ENCODE results near the gene PTGS1. TPM values are rescaled to one million over a fixed set of nuclear protein-coding genes. Genes with fewer than 3 reads are reported as not detected.

PTGS1 gene
- total RNA-seq, 1 donor from 2014 or later, result 2.6 TPM

DNA sequence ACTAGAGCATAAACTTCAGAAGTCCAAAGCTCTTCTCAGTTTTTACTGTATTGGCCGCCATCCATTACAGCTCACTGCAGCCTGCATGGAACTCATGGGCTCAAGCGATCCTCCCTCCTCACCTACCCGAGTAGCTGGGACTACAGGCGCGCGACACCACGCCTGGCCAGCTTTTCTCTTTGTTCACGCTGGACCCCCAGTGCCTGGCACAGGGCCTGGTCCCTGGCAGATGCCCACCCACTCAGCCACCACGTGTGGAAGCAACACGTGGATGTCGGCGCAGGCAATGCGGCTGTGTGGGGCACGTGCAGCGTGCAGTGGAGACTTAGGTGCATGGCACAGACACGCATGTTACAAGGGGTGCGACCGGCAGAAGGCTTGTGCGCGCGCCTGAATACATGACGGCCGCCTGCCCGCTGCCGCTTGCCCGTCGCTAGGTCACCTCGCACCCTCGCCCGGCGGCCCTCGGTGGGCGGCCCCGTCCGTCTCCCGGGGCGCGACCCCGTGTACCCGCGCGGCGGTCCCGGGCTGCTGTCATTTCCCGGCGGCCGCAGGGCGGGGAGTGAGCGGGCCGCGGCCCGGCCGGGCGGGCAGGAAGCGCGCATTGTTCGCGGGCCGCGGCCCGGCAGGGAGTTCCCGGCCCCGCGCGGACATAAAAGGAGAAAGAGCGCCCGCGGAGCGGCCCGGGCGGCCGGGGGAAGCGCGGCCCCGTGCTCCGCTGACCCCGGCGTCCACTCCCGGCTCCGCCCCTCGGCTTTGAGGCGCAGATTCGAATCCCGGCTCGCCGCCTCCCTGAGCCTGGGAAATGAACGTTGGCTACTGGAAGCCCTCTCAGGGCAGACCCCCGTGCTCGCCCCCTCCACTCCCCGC, 24.1 kb upstream of the PTGS1 start:
- H3K9ac ChIP-seq (ENCODE audit: low read depth in 1 of 3, low read length in 3 of 3), result peak overlapping the region; percentile 62 to 80 (median 63)
- peak overlapping the region; percentile 62 to 71 (median 65) for H3K4me3 ChIP-seq (ENCODE audit: low read length in 3 of 3)
- peaks cover 0 to 13% (median 5%) of the 10 kb centered on the region in 3 donors for H3K27me3 ChIP-seq (ENCODE audit: control insufficient read depth in 3 of 3, insufficient read depth in 3 of 3, low read length in 3 of 3)
- H3K4me1 ChIP-seq (ENCODE audit: control insufficient read depth in 3 of 3, insufficient read depth in 3 of 3, low read length in 3 of 3), result peaks cover 10 to 14% (median 11%) of the 10 kb centered on the region in 3 donors
- H3K36me3 ChIP-seq (ENCODE audit: control insufficient read depth in 3 of 3, insufficient read depth in 3 of 3, low read length in 3 of 3), result no peaks in the 10 kb centered on the region
- H3K27ac ChIP-seq (ENCODE audit: low read depth, low read length), result peak overlapping the region; percentile 58
- no peaks in the 10 kb centered on the region for H3K9me3 ChIP-seq (ENCODE audit: control insufficient read depth in 3 of 3, low read length in 3 of 3)

DNA sequence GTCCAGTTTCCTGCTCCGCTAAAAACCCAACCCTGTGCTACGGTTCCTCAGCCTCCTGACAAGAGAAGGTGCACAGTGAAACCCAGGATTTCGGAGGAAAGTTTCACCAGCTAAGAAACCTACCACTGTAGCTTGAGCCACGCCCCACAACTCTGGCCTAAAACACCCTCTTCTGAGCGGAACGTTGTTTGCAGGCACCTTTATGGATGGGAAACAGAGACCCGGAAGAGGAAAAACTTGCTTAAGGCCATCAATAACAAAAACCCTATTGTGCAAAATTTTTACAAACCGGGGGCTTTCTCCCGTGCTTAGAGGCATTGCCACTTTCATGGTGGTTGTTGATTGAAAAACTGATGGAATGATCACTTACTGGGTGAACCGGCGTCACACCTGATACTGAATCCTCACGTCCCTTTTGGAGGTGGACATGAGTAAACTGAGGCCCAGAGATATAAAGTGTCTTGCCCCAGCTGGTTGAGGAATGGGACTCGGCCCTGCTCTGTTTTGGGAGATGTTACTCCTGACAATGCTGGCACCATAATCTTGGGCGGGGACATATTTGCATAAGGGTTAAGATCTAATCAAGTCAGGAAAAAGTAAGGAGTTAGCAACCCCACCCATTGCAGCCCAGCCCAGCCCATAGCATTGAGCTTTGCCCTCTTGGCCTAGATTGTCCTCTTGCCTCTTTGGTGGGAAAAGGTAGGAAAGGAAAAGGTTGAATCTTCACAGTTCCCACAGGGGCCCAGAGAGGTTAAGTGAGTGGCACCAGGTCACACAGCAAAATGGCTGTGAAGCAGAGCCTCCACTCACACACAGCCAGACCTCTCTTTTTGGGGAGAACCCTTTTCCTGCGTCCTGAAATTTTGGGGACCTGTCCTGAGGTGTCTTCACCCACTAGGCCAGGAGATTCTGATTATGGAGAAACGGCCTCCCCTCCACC, 23.2 kb upstream of the PTGS1 start:
- H3K9me3 ChIP-seq (ENCODE audit: control insufficient read depth in 3 of 3, low read length in 3 of 3), result no peaks in the 10 kb centered on the region
- peaks cover 0 to 13% (median 5%) of the 10 kb centered on the region in 3 donors for H3K27me3 ChIP-seq (ENCODE audit: control insufficient read depth in 3 of 3, insufficient read depth in 3 of 3, low read length in 3 of 3)
- H3K9ac ChIP-seq (ENCODE audit: low read depth in 1 of 3, low read length in 3 of 3), result peak overlapping the region; percentile 62 to 80 (median 63)
- peaks cover 10 to 14% (median 11%) of the 10 kb centered on the region in 3 donors for H3K4me1 ChIP-seq (ENCODE audit: control insufficient read depth in 3 of 3, insufficient read depth in 3 of 3, low read length in 3 of 3)
- peak overlapping the region; percentile 34 for H3K27ac ChIP-seq (ENCODE audit: low read depth, low read length)
- no peaks in the 10 kb centered on the region for H3K36me3 ChIP-seq (ENCODE audit: control insufficient read depth in 3 of 3, insufficient read depth in 3 of 3, low read length in 3 of 3)
- H3K4me3 ChIP-seq (ENCODE audit: low read length in 3 of 3), result peak overlapping the region; percentile 59 to 71 (median 65)

DNA sequence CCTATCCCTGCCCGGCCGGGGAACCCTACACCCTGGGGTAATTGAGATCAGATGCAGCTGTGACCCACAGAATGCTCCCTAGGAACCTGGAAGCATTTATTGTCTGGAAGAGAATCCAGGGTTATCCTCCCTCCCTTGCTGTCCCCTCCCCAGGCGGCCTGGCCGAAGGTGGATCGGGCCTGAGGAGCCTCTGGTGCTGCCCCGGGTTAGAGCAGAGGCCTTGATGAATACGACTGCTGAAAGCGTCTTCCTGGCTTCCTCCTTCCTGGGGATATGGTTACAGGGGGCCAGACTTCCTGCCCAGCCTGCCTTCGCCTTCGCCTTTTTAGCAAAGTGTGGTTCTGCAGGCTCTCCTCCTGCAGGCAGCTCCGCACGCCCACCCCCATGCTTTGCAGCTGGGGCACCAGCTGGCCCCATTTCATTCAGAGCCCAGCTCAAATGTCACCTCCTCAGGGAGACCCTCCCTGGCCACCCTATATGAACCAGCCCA, 22.5 kb upstream of the PTGS1 start:
- Histone ChIP-seq H3K9me3 (ENCODE audit: control insufficient read depth in 3 of 3, low read length in 3 of 3) (no peaks in the 10 kb centered on the region), H3K27me3 (ENCODE audit: control insufficient read depth in 3 of 3, insufficient read depth in 3 of 3, low read length in 3 of 3) (peaks cover 0 to 13% (median 5%) of the 10 kb centered on the region in 3 donors), H3K36me3 (ENCODE audit: control insufficient read depth in 3 of 3, insufficient read depth in 3 of 3, low read length in 3 of 3) (no peaks in the 10 kb centered on the region), H3K27ac (ENCODE audit: low read depth, low read length) (no peak overlapping the region), H3K9ac (ENCODE audit: low read depth in 1 of 3, low read length in 3 of 3) (no peak overlapping the region), H3K4me3 (ENCODE audit: low read length in 3 of 3) (no peak overlapping the region), H3K4me1 (ENCODE audit: control insufficient read depth in 3 of 3, insufficient read depth in 3 of 3, low read length in 3 of 3) (peaks cover 10 to 14% (median 11%) of the 10 kb centered on the region in 3 donors)

DNA sequence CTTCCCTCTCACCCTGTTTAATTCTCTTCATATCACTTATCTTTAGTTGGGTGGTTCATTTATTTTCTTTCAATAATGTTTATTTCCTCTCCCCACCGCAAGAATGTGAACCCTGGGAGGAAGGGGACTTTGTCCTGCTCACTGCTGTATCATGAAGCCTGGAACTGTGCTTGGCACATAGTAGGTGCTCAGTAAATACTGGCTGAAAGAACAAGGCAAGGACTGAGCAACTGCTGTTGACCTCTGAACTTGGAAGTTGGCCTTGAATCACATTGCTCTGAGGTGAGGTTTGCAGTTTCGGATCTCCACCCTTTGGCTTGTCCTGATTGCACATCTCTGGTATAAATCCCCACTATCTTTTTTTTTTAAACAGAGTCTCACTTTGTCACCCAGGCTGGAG, 22.0 kb upstream of the PTGS1 start:
- no peaks in the 10 kb centered on the region for H3K36me3 ChIP-seq (ENCODE audit: control insufficient read depth in 3 of 3, insufficient read depth in 3 of 3, low read length in 3 of 3)
- no peak overlapping the region for H3K27ac ChIP-seq (ENCODE audit: low read depth, low read length)
- H3K9ac ChIP-seq (ENCODE audit: low read depth in 1 of 3, low read length in 3 of 3), result no peak overlapping the region

DNA sequence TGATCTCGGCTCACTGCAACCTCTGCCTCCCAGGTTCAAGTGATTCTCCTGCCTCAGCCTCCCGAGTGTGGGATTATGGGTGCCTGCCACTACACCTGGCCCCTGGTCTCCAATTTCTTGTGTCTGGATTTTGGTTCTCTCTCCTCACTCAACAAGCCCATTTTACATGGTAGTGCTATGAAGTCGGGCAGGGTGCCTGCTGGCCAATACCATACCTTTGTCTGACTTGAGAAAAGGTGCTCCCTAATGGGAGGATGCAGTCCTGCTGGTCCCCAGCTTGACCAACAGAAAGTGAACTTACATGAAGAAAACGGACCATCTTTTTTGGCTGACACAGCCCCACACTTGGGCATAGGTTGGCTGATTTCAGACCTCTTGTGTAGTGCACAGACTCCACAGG, 21.6 kb upstream of the PTGS1 start:
- Histone ChIP-seq H3K27me3 (ENCODE audit: control insufficient read depth in 3 of 3, insufficient read depth in 3 of 3, low read length in 3 of 3) (peaks cover 0 to 13% (median 5%) of the 10 kb centered on the region in 3 donors), H3K4me1 (ENCODE audit: control insufficient read depth in 3 of 3, insufficient read depth in 3 of 3, low read length in 3 of 3) (peaks cover 10 to 14% (median 11%) of the 10 kb centered on the region in 3 donors), H3K4me3 (ENCODE audit: low read length in 3 of 3) (no peak overlapping the region), H3K36me3 (ENCODE audit: control insufficient read depth in 3 of 3, insufficient read depth in 3 of 3, low read length in 3 of 3) (no peaks in the 10 kb centered on the region), H3K9ac (ENCODE audit: low read depth in 1 of 3, low read length in 3 of 3) (no peak overlapping the region), H3K27ac (ENCODE audit: low read depth, low read length) (no peak overlapping the region), H3K9me3 (ENCODE audit: control insufficient read depth in 3 of 3, low read length in 3 of 3) (no peaks in the 10 kb centered on the region)

More for the DNA sequence above, 22.0 kb upstream of the PTGS1 start:
- peaks cover 0 to 13% (median 5%) of the 10 kb centered on the region in 3 donors for H3K27me3 ChIP-seq (ENCODE audit: control insufficient read depth in 3 of 3, insufficient read depth in 3 of 3, low read length in 3 of 3)
- peaks cover 10 to 14% (median 11%) of the 10 kb centered on the region in 3 donors for H3K4me1 ChIP-seq (ENCODE audit: control insufficient read depth in 3 of 3, insufficient read depth in 3 of 3, low read length in 3 of 3)
- H3K4me3 ChIP-seq (ENCODE audit: low read length in 3 of 3), result no peak overlapping the region
- H3K9me3 ChIP-seq (ENCODE audit: control insufficient read depth in 3 of 3, low read length in 3 of 3), result no peaks in the 10 kb centered on the region

DNA sequence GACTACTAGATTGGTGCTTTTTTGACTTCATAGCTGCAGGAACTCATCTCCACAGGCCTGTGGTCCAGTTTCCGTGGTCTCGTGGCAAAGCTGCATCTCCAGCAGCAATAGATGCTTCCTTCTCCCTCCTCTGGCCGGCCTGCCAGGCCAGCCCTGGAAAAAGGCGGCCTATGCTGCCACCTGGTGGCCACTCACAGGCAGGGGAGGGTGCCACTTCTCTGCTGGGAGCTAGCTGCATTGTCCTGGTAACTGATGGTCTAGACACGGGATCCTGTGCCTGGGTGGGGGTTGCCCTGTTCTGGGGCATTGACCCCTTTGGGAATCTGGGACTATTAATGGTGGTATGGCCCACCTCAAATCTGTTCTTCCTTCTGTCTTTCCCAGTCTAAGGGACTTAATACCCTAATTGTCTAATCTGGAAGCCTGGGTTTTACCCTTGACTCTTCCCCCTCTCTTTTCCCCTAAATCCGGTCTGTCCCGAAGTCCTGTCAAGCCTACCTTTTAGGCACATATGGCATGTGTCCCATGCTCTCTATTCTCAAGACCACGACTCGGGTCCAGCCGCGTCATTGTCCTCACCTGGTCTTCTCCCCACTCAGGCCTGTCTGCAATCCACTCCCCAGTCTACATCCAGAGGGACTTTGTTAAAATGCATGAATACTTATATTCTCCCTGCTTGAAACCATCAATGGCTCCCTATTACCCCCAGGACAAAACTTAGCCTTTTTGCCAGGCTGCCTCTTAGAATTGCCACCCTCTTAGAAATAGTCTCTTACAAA, 20.1 kb upstream of the PTGS1 start:
- no peaks in the 10 kb centered on the region for H3K36me3 ChIP-seq (ENCODE audit: control insufficient read depth in 3 of 3, insufficient read depth in 3 of 3, low read length in 3 of 3)

DNA sequence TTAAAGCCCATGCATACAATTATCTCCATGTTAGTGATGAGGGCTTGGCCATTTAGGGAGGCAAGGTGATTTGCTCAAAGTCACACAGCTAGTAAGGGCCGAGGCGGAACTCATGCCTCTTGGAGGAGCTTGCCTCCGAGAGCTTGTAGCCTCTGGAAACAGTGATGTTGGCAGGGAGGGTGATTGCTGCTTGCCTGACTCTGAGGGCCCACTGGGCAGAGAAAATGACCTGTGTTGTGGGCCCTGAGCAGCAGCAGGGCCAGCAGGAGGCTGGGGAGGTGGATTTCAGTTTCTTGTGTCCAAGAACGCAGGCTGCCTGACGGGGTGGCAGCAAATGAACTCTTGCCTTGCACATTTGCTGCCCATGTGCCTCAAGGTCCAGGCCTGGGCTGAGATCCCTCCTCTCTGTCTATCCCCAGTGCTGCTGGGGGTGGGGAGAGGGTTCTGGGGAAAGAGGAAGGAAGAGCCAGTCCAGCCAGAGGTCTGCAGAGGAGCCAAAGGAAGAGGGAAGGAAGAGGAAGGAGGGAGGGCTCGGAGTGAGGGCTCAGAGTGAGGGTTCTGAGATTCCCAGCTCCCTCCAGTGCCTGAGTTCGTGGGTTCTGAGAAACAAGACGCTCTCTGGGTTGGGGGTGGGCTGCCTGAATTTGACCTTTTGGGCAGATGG, 16.2 kb upstream of the PTGS1 start:
- H3K9me3 ChIP-seq (ENCODE audit: control insufficient read depth in 3 of 3, low read length in 3 of 3), result no peaks in the 10 kb centered on the region
- H3K27me3 ChIP-seq (ENCODE audit: control insufficient read depth in 3 of 3, insufficient read depth in 3 of 3, low read length in 3 of 3), result peaks cover 0 to 2% (median 0%) of the 10 kb centered on the region in 3 donors
- H3K36me3 ChIP-seq (ENCODE audit: control insufficient read depth in 3 of 3, insufficient read depth in 3 of 3, low read length in 3 of 3), result no peaks in the 10 kb centered on the region
- peaks cover 0 to 2% (median 0%) of the 10 kb centered on the region in 3 donors for H3K4me1 ChIP-seq (ENCODE audit: control insufficient read depth in 3 of 3, insufficient read depth in 3 of 3, low read length in 3 of 3)
- H3K4me3 ChIP-seq (ENCODE audit: low read length in 3 of 3), result no peak overlapping the region
- H3K9ac ChIP-seq (ENCODE audit: low read depth in 1 of 3, low read length in 3 of 3), result no peak overlapping the region
- no peak overlapping the region for H3K27ac ChIP-seq (ENCODE audit: low read depth, low read length)

More for the DNA sequence above, 20.1 kb upstream of the PTGS1 start:
- Histone ChIP-seq H3K4me3 (ENCODE audit: low read length in 3 of 3) (no peak overlapping the region), H3K27me3 (ENCODE audit: control insufficient read depth in 3 of 3, insufficient read depth in 3 of 3, low read length in 3 of 3) (peaks cover 0 to 13% (median 5%) of the 10 kb centered on the region in 3 donors), H3K4me1 (ENCODE audit: control insufficient read depth in 3 of 3, insufficient read depth in 3 of 3, low read length in 3 of 3) (peaks cover 10 to 16% (median 11%) of the 10 kb centered on the region in 3 donors), H3K9ac (ENCODE audit: low read depth in 1 of 3, low read length in 3 of 3) (no peak overlapping the region), H3K9me3 (ENCODE audit: control insufficient read depth in 3 of 3, low read length in 3 of 3) (no peaks in the 10 kb centered on the region), H3K27ac (ENCODE audit: low read depth, low read length) (no peak overlapping the region)

DNA sequence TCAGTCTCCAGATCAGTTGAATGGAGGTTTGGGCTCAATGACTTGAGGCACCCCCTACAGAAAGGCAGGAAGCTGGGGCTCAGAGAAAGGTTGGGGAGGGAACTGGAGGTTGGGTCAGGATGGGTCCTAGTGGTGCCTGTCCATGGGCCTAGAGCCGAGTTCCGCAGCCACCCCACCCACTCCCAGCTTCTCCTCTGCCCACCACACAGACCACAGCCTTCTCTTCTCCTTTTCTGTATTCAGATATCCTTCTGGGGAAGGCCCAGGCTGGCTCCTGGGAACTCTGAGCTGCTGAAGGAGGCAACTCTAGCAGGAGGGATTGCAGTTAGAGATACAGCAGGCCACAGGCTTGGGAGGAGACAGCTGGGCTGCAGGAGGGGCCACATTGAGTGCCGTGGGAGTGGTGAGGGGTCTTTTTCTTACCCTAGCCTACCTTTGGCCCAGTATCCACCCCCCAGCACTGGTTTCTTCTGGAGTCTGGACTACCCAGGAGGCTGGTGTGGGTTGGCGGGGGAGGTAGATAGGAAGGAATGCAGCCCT, 15.4 kb upstream of the PTGS1 start:
- H3K9ac ChIP-seq (ENCODE audit: low read depth in 1 of 3, low read length in 3 of 3), result no peak overlapping the region
- H3K9me3 ChIP-seq (ENCODE audit: control insufficient read depth in 3 of 3, low read length in 3 of 3), result no peaks in the 10 kb centered on the region
- H3K4me3 ChIP-seq (ENCODE audit: low read length in 3 of 3), result no peak overlapping the region
- H3K27ac ChIP-seq (ENCODE audit: low read depth, low read length), result no peak overlapping the region
- no peaks in the 10 kb centered on the region for H3K27me3 ChIP-seq (ENCODE audit: control insufficient read depth in 3 of 3, insufficient read depth in 3 of 3, low read length in 3 of 3)
- H3K36me3 ChIP-seq (ENCODE audit: control insufficient read depth in 3 of 3, insufficient read depth in 3 of 3, low read length in 3 of 3), result no peaks in the 10 kb centered on the region
- H3K4me1 ChIP-seq (ENCODE audit: control insufficient read depth in 3 of 3, insufficient read depth in 3 of 3, low read length in 3 of 3), result peaks cover 0 to 2% (median 0%) of the 10 kb centered on the region in 3 donors
